H9 (cell line): ENCODE measurements around the gene TNIK. TPM values are rescaled to one million over a fixed set of nuclear protein-coding genes. Genes with fewer than 3 reads are reported as not detected.

Experiments used
- DNase-seq: peaks from one replicate; pipeline ENCODE4 v3.0.0-alpha.2; 2017
- H2AFZ ChIP-seq: one replicate; pipeline ENCODE4 v1.6.1; 2013; ENCODE audit warnings: mild to moderate bottlenecking, low read length, control low read depth, moderate library complexity
- H2AK5ac ChIP-seq: 2 replicates; pipeline ENCODE4 v1.6.1; 2013; ENCODE audit warnings: low read length, control low read depth, mixed read lengths; ENCODE audit not compliant: insufficient read length
- H2BK120ac ChIP-seq: one replicate; pipeline ENCODE4 v1.6.1; 2013; ENCODE audit warnings: low read depth, mild to moderate bottlenecking, low read length, control low read depth, inconsistent platforms; ENCODE audit not compliant: poor library complexity, severe bottlenecking
- H2BK12ac ChIP-seq: 2 replicates; pipeline ENCODE4 v1.6.1; 2013; ENCODE audit warnings: low read length, control low read depth, mixed read lengths, low read depth; ENCODE audit not compliant: insufficient read length
- H2BK15ac ChIP-seq: 2 replicates; pipeline ENCODE4 v1.6.1; 2013; ENCODE audit warnings: low read depth, low read length, control low read depth
- H2BK20ac ChIP-seq: one replicate; pipeline ENCODE4 v1.6.1; 2013; ENCODE audit warnings: low read depth, mild to moderate bottlenecking, low read length, control low read depth, inconsistent platforms; ENCODE audit not compliant: poor library complexity, severe bottlenecking
- H2BK5ac ChIP-seq: 2 replicates; pipeline ENCODE4 v1.6.1; 2013; ENCODE audit warnings: low read length, control low read depth, mixed read lengths; ENCODE audit not compliant: insufficient read length
- H3K14ac ChIP-seq: 2 replicates; pipeline ENCODE4 v1.6.1; 2013; ENCODE audit warnings: low read length, control low read depth; ENCODE audit not compliant: insufficient read depth
- H3K18ac ChIP-seq: 2 replicates; pipeline ENCODE4 v1.6.1; 2013; ENCODE audit warnings: low read depth, mild to moderate bottlenecking, mixed read lengths, low read length, control low read depth; ENCODE audit not compliant: insufficient read length
- H3K23ac ChIP-seq: 2 replicates; pipeline ENCODE4 v1.6.1; 2013; ENCODE audit warnings: low read length, control low read depth, mixed read lengths, low read depth; ENCODE audit not compliant: insufficient read length
- H3K23me2 ChIP-seq: 2 replicates; pipeline ENCODE4 v1.6.1; 2013; ENCODE audit warnings: low read depth, mild to moderate bottlenecking, mixed read lengths, low read length, control low read depth; ENCODE audit not compliant: insufficient read length, poor library complexity, severe bottlenecking
- H3K27ac ChIP-seq: 2 replicates; pipeline ENCODE4 v1.5.1; 2013; ENCODE audit warnings: low read length, control low read depth, mixed read lengths, low read depth; ENCODE audit not compliant: insufficient read length
- H3K27me3 ChIP-seq: 2 replicates; pipeline ENCODE4 v1.6.1; 2013; ENCODE audit warnings: low read length, control low read depth, inconsistent platforms; ENCODE audit not compliant: insufficient read depth
- H3K4ac ChIP-seq: 2 replicates; pipeline ENCODE4 v1.6.1; 2013; ENCODE audit warnings: low read depth, mild to moderate bottlenecking, control low read depth, inconsistent platforms, low read length, moderate library complexity
- H3K4me1 ChIP-seq: 2 replicates; pipeline ENCODE4 v1.6.1; 2013; ENCODE audit warnings: low read length, control low read depth, inconsistent platforms; ENCODE audit not compliant: insufficient read depth
- H3K4me2 ChIP-seq: 2 replicates; pipeline ENCODE4 v1.6.1; 2013; ENCODE audit warnings: low read length, control low read depth, mixed read lengths; ENCODE audit not compliant: insufficient read length, insufficient read depth
- H3K56ac ChIP-seq: 2 replicates; pipeline ENCODE4 v1.6.1; 2013; ENCODE audit warnings: low read depth, mild to moderate bottlenecking, mixed read lengths, low read length, control low read depth; ENCODE audit not compliant: insufficient read length
- H3K79me1 ChIP-seq: 2 replicates; pipeline ENCODE4 v1.6.1; 2013; ENCODE audit warnings: low read depth, mild to moderate bottlenecking, moderate library complexity, low read length, control low read depth, inconsistent platforms; ENCODE audit not compliant: insufficient read depth, poor library complexity, severe bottlenecking
- H3K79me2 ChIP-seq: 2 replicates; pipeline ENCODE4 v1.6.1; 2013; ENCODE audit warnings: low read length, control low read depth, inconsistent platforms; ENCODE audit not compliant: insufficient read depth
- H3K9ac ChIP-seq: 2 replicates; pipeline ENCODE4 v1.6.1; 2013; ENCODE audit warnings: low read length, control low read depth, mixed read lengths; ENCODE audit not compliant: insufficient read length; ENCODE audit errors: extremely low read depth
- H3K9me3 ChIP-seq: one replicate; pipeline ENCODE4 v1.6.1; 2013; ENCODE audit warnings: low read depth, low read length, inconsistent platforms; ENCODE audit not compliant: control insufficient read depth
- H3T11ph ChIP-seq: one replicate; pipeline ENCODE4 v1.6.1; 2013; ENCODE audit warnings: mild to moderate bottlenecking, low read length, control low read depth, inconsistent platforms
- H4K20me1 ChIP-seq: one replicate; pipeline ENCODE4 v1.6.1; 2013; ENCODE audit not compliant: control insufficient read depth, insufficient read length, insufficient read depth
- H4K5ac ChIP-seq: 2 replicates; pipeline ENCODE4 v1.6.1; 2013; ENCODE audit warnings: low read depth, mild to moderate bottlenecking, mixed read lengths, low read length, control low read depth; ENCODE audit not compliant: insufficient read length
- H4K8ac ChIP-seq: replicated peaks from 2 replicates; pipeline ENCODE4 v1.6.1; 2013; ENCODE audit warnings: low read length, control low read depth, mixed read lengths, low read depth; ENCODE audit not compliant: insufficient read length
- H4K91ac ChIP-seq: 2 replicates; pipeline ENCODE4 v1.6.1; 2013; ENCODE audit warnings: low read depth, mild to moderate bottlenecking, moderate library complexity, mixed read lengths, low read length, control low read depth; ENCODE audit not compliant: insufficient read length
- H3K27ac Mint-ChIP-seq, 3 experiments: 2 replicates in 2 of 3; 3 replicates in 1 of 3; pipeline ENCODE4 v1.8.0; 2020 to 2021; ENCODE audit warnings: mixed read lengths in 3 of 3, mild to moderate bottlenecking in 1 of 3, moderate library complexity in 1 of 3
- H3K27me3 Mint-ChIP-seq: 2 replicates; pipeline ENCODE4 v1.8.0; 2021; ENCODE audit warnings: low read depth, mild to moderate bottlenecking, moderate library complexity, mixed read lengths
- H3K36me3 Mint-ChIP-seq, 3 experiments: 2 replicates in 2 of 3; 3 replicates in 1 of 3; pipeline ENCODE4 v1.8.0; 2020 to 2021; ENCODE audit warnings: low read depth in 3 of 3, mixed read lengths in 3 of 3; ENCODE audit not compliant: insufficient read depth in 1 of 3
- H3K4me1 Mint-ChIP-seq, 2 experiments: 2 replicates each; pipeline ENCODE4 v1.8.0; 2020; ENCODE audit warnings: mixed read lengths in 2 of 2
- H3K4me3 Mint-ChIP-seq, 2 experiments: 2 replicates in 1 of 2; 3 replicates in 1 of 2; pipeline ENCODE4 v1.8.0; 2020 to 2021; ENCODE audit warnings: mild to moderate bottlenecking in 2 of 2, mixed read lengths in 2 of 2, moderate library complexity in 1 of 2
- H3K9me3 Mint-ChIP-seq, 2 experiments: 2 replicates in 1 of 2; 3 replicates in 1 of 2; pipeline ENCODE4 v1.8.0; 2020; ENCODE audit warnings: mild to moderate bottlenecking in 2 of 2, mixed read lengths in 2 of 2, moderate library complexity in 1 of 2
- CTCF ChIP-seq: fragments of 200-600 bp; sonication (generic); conservative IDR thresholded peaks from 3 replicates; pipeline ENCODE4 v1.8.0; 2021; ENCODE audit warnings: antibody characterized with exemption, mild to moderate bottlenecking
- WGBS: extraction: QIAGEN DNeasy Blood & Tissue Kit; methylation state at CpG from one replicate; pipeline ENCODE4 v1.1.7; 2013; ENCODE audit warnings: missing lambda C conversion rate, low lambda C conversion rate, mixed read lengths; ENCODE audit not compliant: insufficient read length; ENCODE audit errors: extremely low coverage; 5-methylcytosine and 5-hydroxymethylcytosine counted together
- total RNA-seq: library from RNA; stranded (reverse); gene quantifications from 2 replicates; pipeline ENCODE4 v1.2.1, GENCODE V29; 2021

TNIK gene
- total RNA-seq, 1 experiment from 2014 or later, result 15.9 TPM

- Histone ChIP-seq H3K27ac (no peak overlapping the region), H3K23ac (no peak overlapping the region), H2AK5ac (no peak overlapping the region), H3K23me2 (no peaks in the 10 kb centered on the region), H4K8ac (no peak overlapping the region), H3K79me1 (peaks cover 7% of the 10 kb centered on the region), H2BK20ac (no peak overlapping the region), H2AFZ (no peak overlapping the region), H3K79me2 (peaks cover 7% of the 10 kb centered on the region; the same call in 1 of the 2 replicates), H3K4me1 (peaks cover 13% of the 10 kb centered on the region), H3K9me3 (no peaks in the 10 kb centered on the region), H2BK5ac (no peak overlapping the region), H4K5ac (no peak overlapping the region), H3K14ac (no peak overlapping the region), H3K4ac (no peak overlapping the region), H2BK12ac (no peak overlapping the region), H2BK15ac (no peak overlapping the region), H4K20me1 (no peaks in the 10 kb centered on the region), H3K9ac (no peak overlapping the region), H3K18ac (no peak overlapping the region), H2BK120ac (no peak overlapping the region), H3K56ac (no peak overlapping the region), H3K27me3 (no peaks in the 10 kb centered on the region), H3K4me2 (no peak overlapping the region), H4K91ac (no peak overlapping the region), H3T11ph (no peak overlapping the region)
- Mint-ChIP-seq H3K4me1 (peaks cover 35 to 37% of the 10 kb centered on the region in 2 experiments), H3K4me3 (no peak overlapping the region), H3K27me3 (no peaks in the 10 kb centered on the region), H3K36me3 (no peaks in the 10 kb centered on the region; a peak in 1 of 7 replicates), H3K9me3 (no peaks in the 10 kb centered on the region), H3K27ac (peak overlapping the region in 1 of 3 experiments; percentile 26; a peak in 1 of 7 replicates)
- TF ChIP-seq CTCF, result no peak
- WGBS, result no CpG with 5 or more reads among the region's 2 CpGs
- no peak for DNase-seq
Measured at GRCh38 chr3:171412054-171412453, 48.2 kb downstream of the TNIK start.
